ENCODE data around the gene SLC9A1. TPM values are rescaled to one million over a fixed set of nuclear protein-coding genes. Genes with fewer than 3 reads are reported as not detected.

Gene SLC9A1
- total RNA-seq, 1 experiment from 2014 or later, result 21.7 TPM

- Histone ChIP-seq H3K36me3 (ENCODE audit: control insufficient read depth in 1 of 2, insufficient read depth in 2 of 2, low read length in 2 of 2) (no peaks in the 10 kb centered on the region), H3K27ac (ENCODE audit: low read depth, low read length) (peak overlapping the region; percentile 25), H3K4me1 (ENCODE audit: control insufficient read depth in 1 of 2, insufficient read depth in 2 of 2, low read length in 2 of 2) (peaks cover 9 to 29% of the 10 kb centered on the region in 2 experiments), H4K20me1 (ENCODE audit: insufficient read depth) (no peaks in the 10 kb centered on the region), H3K4me2 (ENCODE audit: low read length) (peak overlapping the region; percentile 73), H3K9me3 (ENCODE audit: control insufficient read depth in 1 of 2, insufficient read depth in 1 of 2, low read depth in 1 of 2, low read length in 2 of 2) (no peaks in the 10 kb centered on the region), H3K9ac (ENCODE audit: low read length) (peak overlapping the region; percentile 43), H3K9me2 (ENCODE audit: insufficient read depth) (no peaks in the 10 kb centered on the region), H3K79me2 (ENCODE audit: insufficient read depth, low read length) (no peaks in the 10 kb centered on the region), H2AFZ (ENCODE audit: low read depth, low read length, poor library complexity, severe bottlenecking) (no peak overlapping the region), H3K27me3 (ENCODE audit: insufficient read depth, low read length) (no peaks in the 10 kb centered on the region), H3K4me3 (replicated peaks in 1 of 2; ENCODE audit: low read depth in 1 of 2, low read length in 2 of 2) (no peak overlapping the region)
- DNase-seq (ENCODE audit: low read depth, low spot score) (no peak), ATAC-seq (no peak)
- intact Hi-C loops (cut with micrococcal nuclease), result no loop called here
- TSS peak; percentile 64 for BruUV-seq (replicated peaks)
- CTCF ChIA-PET, result interaction anchor here (1.3 to 11.1 kb wide), 3 partner anchors 53 to 197 kb away, joined by 4 to 219 read pairs (median 6); no protein-coding TSS in a partner anchor
- RAD21 ChIA-PET (ENCODE audit: low non-redundant PET in 1 of 2, low total read pairs in 2 of 2, uncharacterized antibody in 2 of 2, unreplicated experiment in 2 of 2), result interaction anchor here in 1 of 2 experiments (0.6 to 3.2 kb wide), 3 partner anchors 55 to 522 kb away, joined by 5 to 18 read pairs (median 5); no protein-coding TSS in a partner anchor
- no peak for TF ChIP-seq RAD21 (IDR thresholded peaks at IDR 0.05; ENCODE audit: low read depth)
- TF ChIP-seq EZH2 (IDR thresholded peaks at IDR 0.05), result no peak
- no peak for TF ChIP-seq JUND (IDR thresholded peaks at IDR 0.05)
- no peak for TF ChIP-seq CEBPB (IDR thresholded peaks at IDR 0.05; ENCODE audit: low read depth)
- TF ChIP-seq, protein P1, sequence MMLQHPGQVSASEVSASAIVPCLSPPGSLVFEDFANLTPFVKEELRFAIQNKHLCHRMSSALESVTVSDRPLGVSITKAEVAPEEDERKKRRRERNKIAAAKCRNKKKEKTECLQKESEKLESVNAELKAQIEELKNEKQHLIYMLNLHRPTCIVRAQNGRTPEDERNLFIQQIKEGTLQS (IDR thresholded peaks at IDR 0.05), result no peak
- TF ChIP-seq SP1 (IDR thresholded peaks at IDR 0.05; ENCODE audit: low read depth), result no peak
- no peak for TF ChIP-seq ZNF274 (IDR thresholded peaks at IDR 0.05; ENCODE audit: low read depth, low read length)
- TF ChIP-seq CBX3 (IDR thresholded peaks at IDR 0.05; ENCODE audit: low read depth), result no peak
- TF ChIP-seq TCF7L2 (IDR thresholded peaks at IDR 0.05; ENCODE audit: borderline replicate concordance, extremely low read depth, insufficient read depth, insufficient read length), result no peak
- TF ChIP-seq EZH2phosphoT487 (IDR thresholded peaks at IDR 0.05; ENCODE audit: borderline replicate concordance), result no peak
- no peak for TF ChIP-seq MAX (IDR thresholded peaks at IDR 0.05)
- TF ChIP-seq POLR2A (IDR thresholded peaks at IDR 0.05; ENCODE audit: borderline replicate concordance, extremely low read depth, insufficient read depth, insufficient read length), result no peak
- TF ChIP-seq POLR2AphosphoS5 (IDR thresholded peaks at IDR 0.05; ENCODE audit: low read depth, low read length), result no peak
- no peak for TF ChIP-seq SIN3A (IDR thresholded peaks at IDR 0.05; ENCODE audit: low read depth)
- no peak for TF ChIP-seq FOSL1 (IDR thresholded peaks at IDR 0.05; ENCODE audit: low read depth)
- TF ChIP-seq EGR1 (IDR thresholded peaks at IDR 0.05; ENCODE audit: low read depth), result no peak
- no peak for TF ChIP-seq SRF (IDR thresholded peaks at IDR 0.05; ENCODE audit: low read depth)
- TF ChIP-seq CTCF (IDR thresholded peaks at IDR 0.05 in 2 of 3, conservative IDR thresholded peaks at IDR 0.05 in 1 of 3; ENCODE audit: borderline replicate concordance in 1 of 3, insufficient read depth in 1 of 3, low read depth in 2 of 3, low read length in 2 of 3), result no peak
- no peak for TF ChIP-seq YY1 (IDR thresholded peaks at IDR 0.05; ENCODE audit: extremely low read depth, insufficient replicate concordance, low read depth, low read length)
- POLR2A ChIA-PET, result no interaction called here
These were observed 55.8 kb downstream of the SLC9A1 start for GRCh38 chr1:27099135-27099586.
